HUES48 (cell line): Measurements from ENCODE around the gene DNTT.

Source experiments
- H3K27ac ChIP-seq: one replicate; pipeline ENCODE4 v1.7.0; 2013; ENCODE audit warnings: low read depth, low read length, inconsistent platforms
- H3K27me3 ChIP-seq: 2 replicates; pipeline ENCODE4 v1.6.1; 2013; ENCODE audit warnings: mild to moderate bottlenecking, low read length; ENCODE audit not compliant: control insufficient read depth, insufficient read depth
- H3K36me3 ChIP-seq: 2 replicates; pipeline ENCODE4 v1.6.1; 2013; ENCODE audit warnings: low read length; ENCODE audit not compliant: control insufficient read depth, insufficient read depth
- H3K4me1 ChIP-seq: 2 replicates; pipeline ENCODE4 v1.6.1; 2013; ENCODE audit warnings: mild to moderate bottlenecking, low read length; ENCODE audit not compliant: control insufficient read depth, insufficient read depth
- H3K4me3 ChIP-seq: 2 replicates; pipeline ENCODE4 v1.5.1; 2013; ENCODE audit warnings: mild to moderate bottlenecking, low read depth, low read length
- H3K9ac ChIP-seq: 2 replicates; pipeline ENCODE4 v1.6.1; 2013; ENCODE audit warnings: mild to moderate bottlenecking, low read depth, low read length, moderate library complexity
- H3K9me3 ChIP-seq: 2 replicates; pipeline ENCODE4 v1.6.1; 2013; ENCODE audit warnings: low read length; ENCODE audit not compliant: control insufficient read depth, insufficient read depth

DNTT gene

GRCh38 chr10:96309628-96310320, 5.5 kb downstream of the DNTT start:
- Histone ChIP-seq H3K4me3 (peak overlapping the region; percentile 30; the same call in 1 of the 2 replicates), H3K27me3 (no peaks in the 10 kb centered on the region), H3K36me3 (no peaks in the 10 kb centered on the region), H3K9me3 (no peaks in the 10 kb centered on the region), H3K4me1 (peaks cover 47% of the 10 kb centered on the region), H3K27ac (peak overlapping the region; percentile 96), H3K9ac (peak overlapping the region; percentile 53; the same call in 1 of the 2 replicates)

- peak overlapping the region; percentile 96 for H3K27ac ChIP-seq
Measured at GRCh38 chr10:96310321-96310669, 6.1 kb downstream of the DNTT start.

GRCh38 chr10:96311180-96311715, 7.0 kb downstream of the DNTT start:
- Histone ChIP-seq H3K27me3 (no peaks in the 10 kb centered on the region), H3K9ac (peak overlapping the region; percentile 8; the same call in 1 of the 2 replicates), H3K36me3 (no peaks in the 10 kb centered on the region), H3K4me3 (no peak overlapping the region), H3K4me1 (peaks cover 47% of the 10 kb centered on the region), H3K9me3 (no peaks in the 10 kb centered on the region), H3K27ac (peak overlapping the region; percentile 96)

More at GRCh38 chr10:96310321-96310669, 6.1 kb downstream of the DNTT start:
- Histone ChIP-seq H3K9ac (peak overlapping the region; percentile 53; the same call in 1 of the 2 replicates), H3K27me3 (no peaks in the 10 kb centered on the region), H3K4me1 (peaks cover 47% of the 10 kb centered on the region), H3K9me3 (no peaks in the 10 kb centered on the region), H3K4me3 (no peak overlapping the region), H3K36me3 (no peaks in the 10 kb centered on the region)

GRCh38 chr10:96313344-96313743, 9.1 kb downstream of the DNTT start:
- no peaks in the 10 kb centered on the region for H3K27me3 ChIP-seq
- no peak overlapping the region for H3K9ac ChIP-seq
- peaks cover 32% of the 10 kb centered on the region for H3K4me1 ChIP-seq
- H3K4me3 ChIP-seq, result no peak overlapping the region
- no peak overlapping the region for H3K27ac ChIP-seq
- H3K36me3 ChIP-seq, result no peaks in the 10 kb centered on the region
- no peaks in the 10 kb centered on the region for H3K9me3 ChIP-seq

GRCh38 chr10:96317067-96317833, 13.0 kb downstream of the DNTT start:
- Histone ChIP-seq H3K4me3 (no peak overlapping the region), H3K27me3 (no peaks in the 10 kb centered on the region), H3K36me3 (no peaks in the 10 kb centered on the region), H3K4me1 (peaks cover 12% of the 10 kb centered on the region; the same call in 1 of the 2 replicates), H3K27ac (no peak overlapping the region), H3K9me3 (no peaks in the 10 kb centered on the region), H3K9ac (no peak overlapping the region)

- H3K4me1 ChIP-seq, result peaks cover 11% of the 10 kb centered on the region; the same call in 1 of the 2 replicates
- no peaks in the 10 kb centered on the region for H3K27me3 ChIP-seq
- H3K9me3 ChIP-seq, result no peaks in the 10 kb centered on the region
- no peak overlapping the region for H3K27ac ChIP-seq
- H3K4me3 ChIP-seq, result no peak overlapping the region
- H3K36me3 ChIP-seq, result no peaks in the 10 kb centered on the region
- H3K9ac ChIP-seq, result no peak overlapping the region
Measured at GRCh38 chr10:96319754-96320474, 15.7 kb downstream of the DNTT start.

GRCh38 chr10:96321822-96322221, 17.6 kb downstream of the DNTT start:
- H3K4me1 ChIP-seq, result peaks cover 11% of the 10 kb centered on the region; the same call in 1 of the 2 replicates

GRCh38 chr10:96322275-96322674, 18.0 kb downstream of the DNTT start:
- no peak overlapping the region for H3K9ac ChIP-seq
- H3K4me1 ChIP-seq, result peaks cover 11% of the 10 kb centered on the region; the same call in 1 of the 2 replicates
- H3K36me3 ChIP-seq, result no peaks in the 10 kb centered on the region
- H3K9me3 ChIP-seq, result no peaks in the 10 kb centered on the region
- no peaks in the 10 kb centered on the region for H3K27me3 ChIP-seq
- no peak overlapping the region for H3K4me3 ChIP-seq
- H3K27ac ChIP-seq, result no peak overlapping the region

More at GRCh38 chr10:96321822-96322221, 17.6 kb downstream of the DNTT start:
- Histone ChIP-seq H3K9me3 (no peaks in the 10 kb centered on the region), H3K36me3 (no peaks in the 10 kb centered on the region), H3K27me3 (no peaks in the 10 kb centered on the region), H3K4me3 (no peak overlapping the region), H3K9ac (no peak overlapping the region), H3K27ac (no peak overlapping the region)

GRCh38 chr10:96324447-96324846, 20.2 kb downstream of the DNTT start:
- no peak overlapping the region for H3K27ac ChIP-seq
- no peaks in the 10 kb centered on the region for H3K36me3 ChIP-seq
- H3K4me1 ChIP-seq, result peaks cover 9% of the 10 kb centered on the region; the same call in 1 of the 2 replicates
- no peak overlapping the region for H3K4me3 ChIP-seq
- no peaks in the 10 kb centered on the region for H3K27me3 ChIP-seq
- no peaks in the 10 kb centered on the region for H3K9me3 ChIP-seq
- H3K9ac ChIP-seq, result no peak overlapping the region

- no peaks in the 10 kb centered on the region for H3K4me1 ChIP-seq
- H3K9ac ChIP-seq, result no peak overlapping the region
- H3K9me3 ChIP-seq, result no peaks in the 10 kb centered on the region
- H3K4me3 ChIP-seq, result no peak overlapping the region
- H3K27me3 ChIP-seq, result no peaks in the 10 kb centered on the region
- no peaks in the 10 kb centered on the region for H3K36me3 ChIP-seq
- no peak overlapping the region for H3K27ac ChIP-seq
Measured at GRCh38 chr10:96325719-96326373, 21.6 kb downstream of the DNTT start.
